Measurements from ENCODE around the gene AHNAK2.

GRCh38 chr14:104967386-104968152 lies 10.6 kb downstream of the AHNAK2 start:
- TF ChIP-seq CTCF (IDR thresholded peaks at IDR 0.05) (no peak), POLR2A (IDR thresholded peaks at IDR 0.05) (no peak)

Measured in Peyer's patch (tissue), 4 donors.